Measurements from ENCODE around the gene PYGB.
"Not testable (repeated sequence)": the region's sequence is repeated elsewhere in the genome, so short reads cannot be mapped to it uniquely, and the experiment has no call there.

Gene PYGB

DNA sequence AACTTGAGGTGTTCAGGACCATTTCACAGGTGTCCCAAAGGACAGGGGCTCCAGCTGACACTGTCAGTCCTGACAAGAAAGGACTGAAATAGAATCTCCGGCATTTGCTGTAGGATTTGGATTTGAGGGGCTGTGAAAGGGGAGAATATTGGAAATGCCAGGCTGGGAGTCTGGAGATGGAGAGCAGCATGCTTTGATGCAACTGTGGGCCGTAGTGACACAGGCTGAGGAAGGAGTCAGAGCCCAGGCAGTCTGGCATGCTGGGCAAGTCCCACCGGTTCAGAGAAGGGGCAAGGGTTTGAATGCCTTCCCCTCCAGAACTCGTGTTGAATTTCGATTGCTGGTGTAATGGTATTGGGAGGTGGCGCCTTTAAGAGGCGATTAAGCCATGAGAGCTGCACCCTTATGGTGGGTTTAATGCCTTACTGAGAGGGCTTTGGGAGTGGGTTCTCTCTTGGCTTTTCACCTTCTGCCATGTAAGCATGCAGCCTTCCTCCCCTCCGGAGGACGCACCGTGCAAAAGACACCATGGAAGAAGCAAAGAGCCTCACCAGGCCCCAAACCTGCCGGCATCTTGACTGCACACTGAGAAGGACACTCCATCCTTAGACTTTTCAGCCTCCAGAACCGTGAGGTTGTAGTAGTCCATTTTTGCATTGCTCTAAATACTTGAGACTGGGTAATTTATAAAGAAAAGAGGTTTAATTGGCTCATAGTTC lies 9.4 kb upstream of the PYGB start:
- TF ChIP-seq, protein P1, sequence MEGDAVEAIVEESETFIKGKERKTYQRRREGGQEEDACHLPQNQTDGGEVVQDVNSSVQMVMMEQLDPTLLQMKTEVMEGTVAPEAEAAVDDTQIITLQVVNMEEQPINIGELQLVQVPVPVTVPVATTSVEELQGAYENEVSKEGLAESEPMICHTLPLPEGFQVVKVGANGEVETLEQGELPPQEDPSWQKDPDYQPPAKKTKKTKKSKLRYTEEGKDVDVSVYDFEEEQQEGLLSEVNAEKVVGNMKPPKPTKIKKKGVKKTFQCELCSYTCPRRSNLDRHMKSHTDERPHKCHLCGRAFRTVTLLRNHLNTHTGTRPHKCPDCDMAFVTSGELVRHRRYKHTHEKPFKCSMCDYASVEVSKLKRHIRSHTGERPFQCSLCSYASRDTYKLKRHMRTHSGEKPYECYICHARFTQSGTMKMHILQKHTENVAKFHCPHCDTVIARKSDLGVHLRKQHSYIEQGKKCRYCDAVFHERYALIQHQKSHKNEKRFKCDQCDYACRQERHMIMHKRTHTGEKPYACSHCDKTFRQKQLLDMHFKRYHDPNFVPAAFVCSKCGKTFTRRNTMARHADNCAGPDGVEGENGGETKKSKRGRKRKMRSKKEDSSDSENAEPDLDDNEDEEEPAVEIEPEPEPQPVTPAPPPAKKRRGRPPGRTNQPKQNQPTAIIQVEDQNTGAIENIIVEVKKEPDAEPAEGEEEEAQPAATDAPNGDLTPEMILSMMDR (IDR thresholded peaks at IDR 0.05; ENCODE audit: extremely low read depth, insufficient read depth, missing control alignments) = no peak

DNA sequence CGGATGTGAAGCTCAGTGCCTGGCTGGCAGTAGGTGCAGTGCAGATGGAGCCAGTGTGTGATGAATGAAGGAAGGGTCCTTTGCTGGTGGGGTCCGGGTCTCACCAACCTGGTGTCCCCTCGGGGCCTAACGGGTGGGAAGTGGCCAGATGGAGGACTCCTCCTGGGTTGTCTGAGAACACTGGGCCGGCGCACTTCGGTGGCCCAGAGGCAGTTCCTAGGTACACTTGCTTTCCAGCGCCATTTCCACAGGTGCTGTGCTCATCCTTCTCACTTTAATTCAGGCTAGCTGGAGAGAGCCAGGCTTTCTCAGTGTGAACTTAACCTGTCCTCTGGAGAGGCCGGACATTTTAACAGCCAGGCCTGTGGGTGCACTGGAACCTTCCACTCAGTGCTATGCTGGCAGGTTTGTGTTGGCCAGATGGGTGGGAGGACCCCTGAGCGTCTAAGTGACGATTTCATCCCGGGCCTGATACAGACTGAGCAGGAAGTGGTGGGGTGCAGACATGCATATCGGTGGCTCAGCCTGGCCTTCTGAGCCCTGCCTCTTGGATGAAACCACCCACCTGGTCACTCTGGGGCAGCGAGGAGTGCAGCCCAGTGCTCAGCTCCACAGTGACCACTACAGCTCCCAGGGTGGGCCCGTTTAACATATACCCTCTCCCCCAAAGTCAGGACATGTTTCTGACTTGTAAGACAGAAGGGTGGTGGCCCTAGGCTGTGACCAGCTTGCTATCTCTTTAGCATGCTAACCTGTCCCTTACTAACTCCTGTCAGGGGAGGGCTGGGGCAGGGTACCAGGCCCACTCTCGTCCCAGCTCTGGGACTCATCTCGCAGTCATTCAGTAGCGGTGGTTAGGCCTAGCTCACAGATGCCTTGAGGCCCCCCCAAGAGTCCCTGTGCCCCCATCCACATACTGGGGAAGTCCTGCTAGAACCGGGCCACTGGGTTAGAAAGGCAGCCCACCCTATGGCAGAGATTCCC lies 8.2 kb upstream of the PYGB start:
- DNase-seq (ENCODE audit: low spot score) = no peak
- TF ChIP-seq, protein P1 (IDR thresholded peaks at IDR 0.05; ENCODE audit: extremely low read depth, insufficient read depth, missing control alignments) = no peak
- in situ Hi-C loops (cut with MboI; ENCODE audit: low pct_unique_long_range_greater_than_20kb, low sequenced_read_pairs, unreplicated experiment) = no loop called here

More for the DNA sequence above, 9.4 kb upstream of the PYGB start:
- in situ Hi-C loops (cut with MboI; ENCODE audit: low pct_unique_long_range_greater_than_20kb, low sequenced_read_pairs, unreplicated experiment) = no loop called here
- no peak for DNase-seq (ENCODE audit: low spot score)

DNA sequence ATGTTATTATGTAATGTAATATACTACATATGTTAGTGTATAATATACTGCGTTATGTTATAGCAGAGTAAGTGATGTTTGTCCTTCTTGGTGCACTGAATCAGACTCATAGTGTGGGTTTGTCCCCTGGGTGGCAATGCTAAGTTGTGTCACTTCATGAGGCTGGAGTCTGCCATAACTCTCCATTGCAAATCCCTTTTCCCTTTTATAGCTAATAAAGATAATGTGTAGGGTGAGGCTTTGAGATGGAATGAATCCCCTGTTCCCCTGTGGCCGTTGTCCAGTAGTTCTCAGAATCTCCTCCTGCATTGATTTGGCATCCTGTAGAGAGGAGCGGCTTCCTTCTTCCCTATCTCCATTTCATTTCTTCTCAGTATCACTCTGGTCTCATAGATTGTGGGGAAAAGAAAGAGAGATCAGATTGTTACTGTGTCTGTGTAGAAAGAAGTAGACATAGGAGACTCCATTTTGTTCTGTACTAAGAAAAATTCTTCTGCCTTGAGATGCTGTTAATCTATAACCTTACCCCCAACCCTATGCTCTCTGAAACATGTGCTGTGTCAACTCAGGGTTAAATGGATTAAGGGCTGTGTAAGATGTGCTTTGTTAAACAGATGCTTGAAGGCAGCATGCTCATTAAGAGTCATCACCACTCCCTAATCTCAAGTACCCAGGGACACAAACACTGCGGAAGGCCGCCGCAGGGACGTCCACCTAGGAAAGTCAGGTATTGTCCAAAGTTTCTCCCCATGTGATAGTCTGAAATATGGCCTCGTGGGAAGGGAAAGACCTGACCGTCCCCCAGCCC lies 6.8 kb upstream of the PYGB start:
- DNase-seq (ENCODE audit: low spot score); in situ Hi-C loops (cut with MboI; ENCODE audit: low pct_unique_long_range_greater_than_20kb, low sequenced_read_pairs, unreplicated experiment): not testable (repeated sequence)

DNA sequence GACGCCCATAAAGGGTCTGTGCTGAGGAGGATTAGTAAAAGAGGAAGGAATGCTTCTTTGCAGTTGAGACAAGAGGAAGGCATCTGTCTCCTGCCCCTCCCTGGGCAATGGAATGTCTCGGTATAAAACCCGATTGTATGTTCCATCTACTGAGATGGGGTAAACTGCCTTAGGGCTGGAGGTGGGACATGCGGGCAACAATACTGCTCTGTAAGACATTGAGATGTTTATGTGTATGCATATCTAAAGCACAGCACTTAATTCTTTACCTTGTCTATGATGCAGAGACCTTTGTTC lies 6.3 kb upstream of the PYGB start:
- DNase-seq (ENCODE audit: low spot score); in situ Hi-C loops (cut with MboI; ENCODE audit: low pct_unique_long_range_greater_than_20kb, low sequenced_read_pairs, unreplicated experiment): not testable (repeated sequence)

DNA sequence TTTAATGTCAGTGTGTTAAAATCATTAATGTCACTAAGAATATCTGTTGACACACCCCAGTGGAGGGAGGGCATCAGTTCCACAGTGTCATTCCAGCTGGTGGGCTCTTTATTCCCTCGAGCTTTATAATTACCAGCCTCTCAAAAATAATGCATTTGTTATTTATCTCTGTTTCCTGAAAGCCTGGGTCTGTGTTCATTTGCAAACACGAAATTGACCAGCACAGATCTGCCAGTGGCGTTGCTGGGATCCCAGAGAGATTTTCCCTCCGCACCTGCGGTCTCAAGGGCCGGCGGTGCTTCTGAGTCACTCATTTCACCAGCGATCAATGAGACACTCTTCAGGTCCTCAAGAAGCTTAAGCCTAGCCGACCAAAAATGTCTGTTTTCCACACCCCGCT lies 5.7 kb upstream of the PYGB start:
- in situ Hi-C loops (cut with MboI; ENCODE audit: low pct_unique_long_range_greater_than_20kb, low sequenced_read_pairs, unreplicated experiment) = no loop called here
- TF ChIP-seq, protein P1 (IDR thresholded peaks at IDR 0.05; ENCODE audit: extremely low read depth, insufficient read depth, missing control alignments) = no peak
- DNase-seq (ENCODE audit: low spot score) = no peak

DNA sequence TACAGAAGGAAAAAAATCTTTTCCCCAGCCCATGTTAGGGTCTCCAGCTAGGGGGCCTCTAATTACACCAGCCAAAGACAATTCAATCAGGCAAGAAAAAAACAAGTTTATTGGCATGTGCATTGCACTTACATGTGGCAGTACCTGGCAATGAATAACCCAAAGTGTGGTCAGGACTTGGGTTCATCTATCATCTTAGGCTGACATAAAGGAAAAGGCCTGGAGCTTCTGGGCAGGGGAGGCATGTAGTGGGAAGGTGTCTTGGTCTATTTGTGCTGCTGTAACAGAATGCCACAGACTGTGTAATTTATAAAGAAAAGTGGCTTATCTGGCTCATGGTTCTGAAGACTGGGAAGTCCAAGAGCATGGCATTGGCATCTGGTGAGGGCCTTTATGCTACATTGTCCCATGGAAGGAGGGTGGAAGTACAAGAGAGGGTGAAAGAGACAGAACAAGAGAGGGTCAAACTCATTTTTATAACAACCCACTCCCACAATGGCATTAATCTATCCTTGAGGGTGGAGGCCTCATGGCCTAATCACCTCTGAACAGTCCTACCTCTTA lies 4.4 kb upstream of the PYGB start:
- in situ Hi-C loops (cut with MboI; ENCODE audit: low pct_unique_long_range_greater_than_20kb, low sequenced_read_pairs, unreplicated experiment) = no loop called here
- DNase-seq (ENCODE audit: low spot score) = no peak
- TF ChIP-seq, protein P1 (IDR thresholded peaks at IDR 0.05; ENCODE audit: extremely low read depth, insufficient read depth, missing control alignments) = no peak

DNA sequence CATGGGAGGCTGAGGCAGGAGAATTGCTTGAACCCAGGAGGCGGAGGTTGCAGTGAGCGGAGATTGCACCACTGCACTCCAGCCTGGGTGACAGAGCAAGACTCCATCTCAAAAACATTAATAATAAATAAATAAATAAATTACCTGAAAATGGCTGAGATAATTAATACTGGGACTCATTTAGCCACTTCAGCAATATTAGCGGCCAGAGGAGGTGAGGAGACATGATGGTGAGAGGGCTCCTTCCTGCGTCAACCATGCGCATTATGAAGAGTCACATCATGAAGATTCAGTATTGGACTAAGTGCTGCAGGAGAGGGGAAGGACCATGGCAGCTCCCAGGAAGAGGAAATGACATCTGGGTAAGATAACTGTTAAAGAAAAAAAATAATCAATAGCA lies 2.9 kb upstream of the PYGB start:
- in situ Hi-C loops (cut with MboI; ENCODE audit: low pct_unique_long_range_greater_than_20kb, low sequenced_read_pairs, unreplicated experiment) = no loop called here
- TF ChIP-seq, protein P1 (IDR thresholded peaks at IDR 0.05; ENCODE audit: extremely low read depth, insufficient read depth, missing control alignments) = no peak
- DNase-seq (ENCODE audit: low spot score) = no peak
